Loucy (cell line): Measurements from ENCODE around the gene RBM19.

Experiments used
- H2AFZ ChIP-seq: fragments of 200-600 bp; sonication (generic); 2 replicates; pipeline ENCODE4 v1.6.0; 2016; ENCODE audit warnings: antibody characterized with exemption, mild to moderate bottlenecking, low read length, moderate library complexity
- H3F3A ChIP-seq: fragments of 200-600 bp; 2 replicates; pipeline ENCODE4 v1.6.0; 2016; ENCODE audit warnings: antibody characterized with exemption, low read depth, mild to moderate bottlenecking
- H3K27me3 ChIP-seq: fragments of 200-600 bp; sonication (generic); 2 replicates; pipeline ENCODE4 v1.6.1; 2014; ENCODE audit warnings: low read length, mild to moderate bottlenecking; ENCODE audit not compliant: insufficient read depth, poor library complexity, severe bottlenecking
- H3K36me3 ChIP-seq: fragments of 200-600 bp; sonication (generic); 2 replicates; pipeline ENCODE4 v1.6.1; 2016; ENCODE audit warnings: low read length; ENCODE audit not compliant: insufficient read depth
- H3K4me1 ChIP-seq: fragments of 200-600 bp; sonication (generic); 2 replicates; pipeline ENCODE4 v1.5.1; 2014; ENCODE audit warnings: low read length, mild to moderate bottlenecking; ENCODE audit not compliant: insufficient read depth, poor library complexity, severe bottlenecking
- H3K4me2 ChIP-seq: fragments of 200-600 bp; sonication (generic); 2 replicates; pipeline ENCODE4 v1.6.0; 2014; ENCODE audit warnings: antibody characterized with exemption, low read length, low read depth, mild to moderate bottlenecking; ENCODE audit not compliant: poor library complexity, severe bottlenecking
- H3K4me3 ChIP-seq: fragments of 200-600 bp; sonication (generic); 2 replicates; pipeline ENCODE4 v1.5.1; 2014; ENCODE audit warnings: low read length, mild to moderate bottlenecking, mixed read lengths; ENCODE audit not compliant: poor library complexity, severe bottlenecking
- H3K79me2 ChIP-seq: fragments of 200-600 bp; sonication (generic); 2 replicates; pipeline ENCODE4 v1.6.1; 2014; ENCODE audit warnings: low read length; ENCODE audit not compliant: insufficient read depth
- H3K9ac ChIP-seq: fragments of 200-600 bp; sonication (generic); 2 replicates; pipeline ENCODE4 v1.6.0; 2014; ENCODE audit warnings: mild to moderate bottlenecking, low read depth, low read length, moderate library complexity; ENCODE audit not compliant: poor library complexity, severe bottlenecking
- H3K9me2 ChIP-seq: fragments of 200-600 bp; sonication (generic); replicated peaks from 2 replicates; pipeline ENCODE4 v1.6.1; 2016; ENCODE audit warnings: low read depth, low read length, mixed read lengths
- H3K9me3 ChIP-seq: fragments of 200-600 bp; sonication (generic); 2 replicates; pipeline ENCODE4 v1.6.1; 2014; ENCODE audit warnings: mild to moderate bottlenecking, antibody characterized with exemption, low read length, low read depth; ENCODE audit not compliant: insufficient read depth
- H4K20me1 ChIP-seq: fragments of 200-600 bp; sonication (generic); 2 replicates; pipeline ENCODE4 v1.6.0; 2014; ENCODE audit warnings: antibody characterized with exemption, low read length, mild to moderate bottlenecking; ENCODE audit not compliant: insufficient read depth, poor library complexity, severe bottlenecking
- CTCF ChIP-seq: fragments of 200-600 bp; sonication (generic); conservative IDR thresholded peaks from 2 replicates; pipeline ENCODE4 v1.5.1; 2014; ENCODE audit warnings: mild to moderate bottlenecking, antibody characterized with exemption, low read length
- EZH2phosphoT487 ChIP-seq: fragments of 200-600 bp; IDR thresholded peaks from 2 replicates; pipeline ENCODE4 v1.6.1; 2018; ENCODE audit warnings: antibody characterized with exemption, mild to moderate bottlenecking, moderate library complexity, borderline replicate concordance

The RBM19 gene

DNA sequence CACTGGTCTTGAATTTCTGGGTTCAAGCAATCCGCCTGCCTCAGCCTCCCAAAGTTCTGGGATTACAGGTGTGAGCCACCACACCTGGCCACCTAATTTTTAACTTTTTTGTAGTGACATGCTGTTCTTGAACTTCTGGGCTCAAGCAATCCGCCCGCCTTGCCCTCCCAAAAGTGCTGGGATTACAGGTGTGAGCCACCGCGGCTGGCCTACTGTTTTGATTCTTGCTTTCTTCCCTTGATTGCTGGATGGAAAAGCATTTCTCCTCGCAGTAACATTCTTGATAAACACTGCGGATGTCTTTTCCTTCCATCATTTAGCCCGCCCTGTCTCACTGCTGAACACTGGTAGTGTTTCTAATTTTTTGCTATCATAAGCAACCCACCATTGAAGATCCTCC, 72.9 kb downstream of the RBM19 start:
- TF ChIP-seq EZH2phosphoT487, result no peak
- TF ChIP-seq CTCF, result no peak
- no peaks in the 10 kb centered on the region for H3K79me2 ChIP-seq
- no peaks in the 10 kb centered on the region for H3K36me3 ChIP-seq
- H3K9me2 ChIP-seq, result no peaks in the 10 kb centered on the region
- no peaks in the 10 kb centered on the region for H3K4me1 ChIP-seq
- no peaks in the 10 kb centered on the region for H3F3A ChIP-seq
- H3K4me3 ChIP-seq, result no peak overlapping the region
- no peaks in the 10 kb centered on the region for H3K27me3 ChIP-seq
- H3K9ac ChIP-seq, result no peak overlapping the region
- no peaks in the 10 kb centered on the region for H3K9me3 ChIP-seq
- no peak overlapping the region for H3K4me2 ChIP-seq
- H4K20me1 ChIP-seq, result no peaks in the 10 kb centered on the region
- no peak overlapping the region for H2AFZ ChIP-seq

DNA sequence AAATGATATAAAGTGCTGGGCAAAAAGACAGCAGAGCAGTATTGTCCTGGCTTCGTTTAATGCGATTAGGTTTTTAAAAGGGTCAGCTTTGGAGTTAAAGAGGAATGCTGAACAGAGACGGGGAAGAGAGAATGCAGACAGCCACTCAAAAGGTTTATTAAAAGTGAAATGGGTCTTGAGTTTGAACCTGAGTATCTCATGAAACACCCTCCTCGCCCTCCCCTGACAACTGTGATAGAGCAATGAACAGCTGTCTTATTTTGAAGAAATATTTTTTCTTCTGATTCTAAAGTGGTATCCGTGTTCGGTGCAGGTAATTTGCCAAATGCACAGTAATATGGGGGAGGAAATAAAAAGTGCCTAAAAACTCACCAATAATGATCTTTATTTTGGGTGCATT, 73.6 kb downstream of the RBM19 start:
- Histone ChIP-seq H3K4me2 (no peak overlapping the region), H3K27me3 (no peaks in the 10 kb centered on the region), H3K9me2 (no peaks in the 10 kb centered on the region), H3F3A (no peaks in the 10 kb centered on the region), H3K9me3 (no peaks in the 10 kb centered on the region), H2AFZ (no peak overlapping the region), H3K4me1 (no peaks in the 10 kb centered on the region), H4K20me1 (no peaks in the 10 kb centered on the region), H3K9ac (no peak overlapping the region), H3K36me3 (no peaks in the 10 kb centered on the region), H3K4me3 (no peak overlapping the region), H3K79me2 (no peaks in the 10 kb centered on the region)
- TF ChIP-seq CTCF, result no peak
- TF ChIP-seq EZH2phosphoT487, result no peak

- no peak overlapping the region for H3K4me2 ChIP-seq
- H2AFZ ChIP-seq, result no peak overlapping the region
- H3F3A ChIP-seq, result no peaks in the 10 kb centered on the region
- H3K36me3 ChIP-seq, result no peaks in the 10 kb centered on the region
- no peak overlapping the region for H3K9ac ChIP-seq
- TF ChIP-seq CTCF, result no peak
- no peak for TF ChIP-seq EZH2phosphoT487
- no peaks in the 10 kb centered on the region for H3K4me1 ChIP-seq
- H3K9me3 ChIP-seq, result no peaks in the 10 kb centered on the region
- H4K20me1 ChIP-seq, result no peaks in the 10 kb centered on the region
- no peaks in the 10 kb centered on the region for H3K9me2 ChIP-seq
- no peaks in the 10 kb centered on the region for H3K79me2 ChIP-seq
- H3K4me3 ChIP-seq, result no peak overlapping the region
- H3K27me3 ChIP-seq, result no peaks in the 10 kb centered on the region
Measured at GRCh38 chr12:113891739-113892520, 74.2 kb downstream of the RBM19 start.
